ENCODE measurements around the gene HPS4. TPM values are rescaled to one million over a fixed set of nuclear protein-coding genes. Genes with fewer than 3 reads are reported as not detected.
A peak's percentile ranks its signal among the peaks of the same experiment; 100 is the strongest.
"Not testable (repeated sequence)": the region's sequence is repeated elsewhere in the genome, so short reads cannot be mapped to it uniquely, and the experiment has no call there.

Gene HPS4
- total RNA-seq, 2 donors from 2014 or later: 41.7 to 57.6 TPM

- H3K27me3 ChIP-seq (ENCODE audit: control insufficient read depth, insufficient read depth, low read length, poor library complexity, severe bottlenecking): no peaks in the 10 kb centered on the region
- Mint-ChIP-seq H3K27me3 (ENCODE audit: insufficient read depth) (no peaks in the 10 kb centered on the region), H3K4me3 (no peak overlapping the region), H3K9me3 (no peaks in the 10 kb centered on the region), H3K36me3 (ENCODE audit: low read depth) (no peaks in the 10 kb centered on the region), H3K27ac (no peak overlapping the region), H3K4me1 (peaks cover 24% of the 10 kb centered on the region)
- WGBS, 2 experiments (ENCODE audit: insufficient coverage in 1 of 2, insufficient read length in 1 of 2): 95% methylated on average over 3 to 4 of the region's 4 CpGs
- no peaks in the 10 kb centered on the region for H3K36me3 ChIP-seq (ENCODE audit: control insufficient read depth, insufficient read depth, low read length)
- TF ChIP-seq, protein P1, sequence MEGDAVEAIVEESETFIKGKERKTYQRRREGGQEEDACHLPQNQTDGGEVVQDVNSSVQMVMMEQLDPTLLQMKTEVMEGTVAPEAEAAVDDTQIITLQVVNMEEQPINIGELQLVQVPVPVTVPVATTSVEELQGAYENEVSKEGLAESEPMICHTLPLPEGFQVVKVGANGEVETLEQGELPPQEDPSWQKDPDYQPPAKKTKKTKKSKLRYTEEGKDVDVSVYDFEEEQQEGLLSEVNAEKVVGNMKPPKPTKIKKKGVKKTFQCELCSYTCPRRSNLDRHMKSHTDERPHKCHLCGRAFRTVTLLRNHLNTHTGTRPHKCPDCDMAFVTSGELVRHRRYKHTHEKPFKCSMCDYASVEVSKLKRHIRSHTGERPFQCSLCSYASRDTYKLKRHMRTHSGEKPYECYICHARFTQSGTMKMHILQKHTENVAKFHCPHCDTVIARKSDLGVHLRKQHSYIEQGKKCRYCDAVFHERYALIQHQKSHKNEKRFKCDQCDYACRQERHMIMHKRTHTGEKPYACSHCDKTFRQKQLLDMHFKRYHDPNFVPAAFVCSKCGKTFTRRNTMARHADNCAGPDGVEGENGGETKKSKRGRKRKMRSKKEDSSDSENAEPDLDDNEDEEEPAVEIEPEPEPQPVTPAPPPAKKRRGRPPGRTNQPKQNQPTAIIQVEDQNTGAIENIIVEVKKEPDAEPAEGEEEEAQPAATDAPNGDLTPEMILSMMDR (conservative IDR thresholded peaks at IDR 0.05): no peak
- H3K9ac ChIP-seq (ENCODE audit: extremely low read depth, low read length, poor library complexity, severe bottlenecking): no peak overlapping the region
- H3K4me3 ChIP-seq (ENCODE audit: low read length): no peak overlapping the region
- no peak overlapping the region for H3K27ac ChIP-seq (ENCODE audit: low read depth, low read length)
- DNase-seq: no peak
- no peaks in the 10 kb centered on the region for H3K9me3 ChIP-seq (ENCODE audit: control insufficient read depth, low read length)
- H3K4me1 ChIP-seq (ENCODE audit: control insufficient read depth, insufficient read depth, low read length): no peaks in the 10 kb centered on the region
These were observed 69.2 kb downstream of the HPS4 start for GRCh38 chr22:26414347-26414746.

- H3K4me1 ChIP-seq (ENCODE audit: control insufficient read depth, insufficient read depth, low read length): peaks cover 2% of the 10 kb centered on the region
- no peak overlapping the region for H3K9ac ChIP-seq (ENCODE audit: extremely low read depth, low read length, poor library complexity, severe bottlenecking)
- WGBS, 2 experiments (ENCODE audit: insufficient coverage in 1 of 2, insufficient read length in 1 of 2): 63 to 98% methylated on average over 2 to 4 of the region's 5 CpGs
- H3K27ac ChIP-seq (ENCODE audit: low read depth, low read length): peak overlapping the region; percentile 84
- Mint-ChIP-seq H3K9me3 (no peaks in the 10 kb centered on the region), H3K27me3 (ENCODE audit: insufficient read depth) (no peaks in the 10 kb centered on the region), H3K36me3 (ENCODE audit: low read depth) (no peaks in the 10 kb centered on the region), H3K27ac (no peak overlapping the region), H3K4me1 (peaks cover 22% of the 10 kb centered on the region), H3K4me3 (no peak overlapping the region)
- no peak overlapping the region for H3K4me3 ChIP-seq (ENCODE audit: low read length)
- TF ChIP-seq, protein P1 (conservative IDR thresholded peaks at IDR 0.05): no peak
- no peaks in the 10 kb centered on the region for H3K27me3 ChIP-seq (ENCODE audit: control insufficient read depth, insufficient read depth, low read length, poor library complexity, severe bottlenecking)
- DNase-seq: no peak
- H3K36me3 ChIP-seq (ENCODE audit: control insufficient read depth, insufficient read depth, low read length): no peaks in the 10 kb centered on the region
- no peaks in the 10 kb centered on the region for H3K9me3 ChIP-seq (ENCODE audit: control insufficient read depth, low read length)
These were observed 73.2 kb downstream of the HPS4 start for GRCh38 chr22:26410386-26410785.

- TF ChIP-seq, protein P1 (conservative IDR thresholded peaks at IDR 0.05): no peak
- Mint-ChIP-seq H3K9me3 (no peaks in the 10 kb centered on the region), H3K4me3 (no peak overlapping the region), H3K27me3 (ENCODE audit: insufficient read depth) (no peaks in the 10 kb centered on the region), H3K36me3 (ENCODE audit: low read depth) (no peaks in the 10 kb centered on the region), H3K27ac (no peak overlapping the region), H3K4me1 (peaks cover 28% of the 10 kb centered on the region)
- DNase-seq: no peak
- Histone ChIP-seq H3K4me3 (ENCODE audit: low read length) (no peak overlapping the region), H3K9me3 (ENCODE audit: control insufficient read depth, low read length) (no peaks in the 10 kb centered on the region), H3K27me3 (ENCODE audit: control insufficient read depth, insufficient read depth, low read length, poor library complexity, severe bottlenecking) (no peaks in the 10 kb centered on the region), H3K36me3 (ENCODE audit: control insufficient read depth, insufficient read depth, low read length) (no peaks in the 10 kb centered on the region), H3K9ac (ENCODE audit: extremely low read depth, low read length, poor library complexity, severe bottlenecking) (no peak overlapping the region), H3K4me1 (ENCODE audit: control insufficient read depth, insufficient read depth, low read length) (peaks cover 6% of the 10 kb centered on the region), H3K27ac (ENCODE audit: low read depth, low read length) (peak overlapping the region; percentile 84)
- 67 to 87% methylated on average over 4 to 5 of the region's 5 CpGs for WGBS, 2 experiments (ENCODE audit: insufficient coverage in 1 of 2, insufficient read length in 1 of 2)
These were observed 73.8 kb downstream of the HPS4 start for GRCh38 chr22:26409719-26410335.

GRCh38 chr22:26408562-26409220 is 74.9 kb downstream of the HPS4 start:
- H3K27me3 ChIP-seq (ENCODE audit: control insufficient read depth, insufficient read depth, low read length, poor library complexity, severe bottlenecking); H3K36me3 ChIP-seq (ENCODE audit: control insufficient read depth, insufficient read depth, low read length); H3K27me3 Mint-ChIP-seq (ENCODE audit: insufficient read depth); H3K9me3 Mint-ChIP-seq; H3K27ac Mint-ChIP-seq; DNase-seq; H3K9me3 ChIP-seq (ENCODE audit: control insufficient read depth, low read length); H3K9ac ChIP-seq (ENCODE audit: extremely low read depth, low read length, poor library complexity, severe bottlenecking); H3K4me3 ChIP-seq (ENCODE audit: low read length); H3K27ac ChIP-seq (ENCODE audit: low read depth, low read length); H3K4me3 Mint-ChIP-seq; H3K36me3 Mint-ChIP-seq (ENCODE audit: low read depth): not testable (repeated sequence)
- H3K4me1 ChIP-seq (ENCODE audit: control insufficient read depth, insufficient read depth, low read length): peaks cover 10% of the 10 kb centered on the region
- 94 to 97% methylated on average over 5 to 7 of the region's 7 CpGs for whole genome bisulfite sequencing, 2 experiments (ENCODE audit: insufficient coverage in 1 of 2, insufficient read length in 1 of 2)
- peaks cover 30% of the 10 kb centered on the region for H3K4me1 Mint-ChIP-seq
